Endothelial cell of umbilical vein (primary cell): ENCODE results near the gene CRISPLD2. TPM values are rescaled to one million over a fixed set of nuclear protein-coding genes. Genes with fewer than 3 reads are reported as not detected.

Source experiments
- BruUV-seq: library from RNA; stranded (reverse); fragments of 400-500 nt; replicated peaks from 2 replicates; lab custom pipeline; 2021; lab: Mats Ljungman, UMichigan
- CTCF ChIA-PET: fragments of 300-600, 350-600 bp; sonication (Branson Sonifier 250); formaldehyde crosslinking; loops from one replicate; lab custom pipeline; 2021; ENCODE audit warnings: antibody characterized with exemption, inconsistent platforms; lab: Charles Lee
- POLR2A ChIA-PET: fragments of 300-600, 350-600 bp; sonication (Branson Sonifier 250); formaldehyde crosslinking; loops from one replicate; lab custom pipeline; 2021; ENCODE audit warnings: antibody characterized with exemption, inconsistent platforms; lab: Charles Lee
- DNase-seq: peaks from one replicate; pipeline ENCODE4 v3.0.0-alpha.2; 2011; ENCODE audit warnings: low read depth, low spot score
- FAIRE-seq: peaks from 2 replicates; lab custom pipeline; 2011; peaks lifted over from hg19 to GRCh38; lab: Jason Lieb, UNC
- H2AFZ ChIP-seq: 2 replicates; pipeline ENCODE4 v1.6.0; 2012; ENCODE audit warnings: low read depth, low read length, control low read depth, inconsistent platforms
- H3K27ac ChIP-seq: 2 replicates; pipeline ENCODE4 v1.5.1; 2011; ENCODE audit warnings: low read depth, mild to moderate bottlenecking, control low read depth, low read length, moderate library complexity; ENCODE audit not compliant: insufficient read depth
- H3K27me3 ChIP-seq, 2 experiments: 2 replicates each; pipeline versions ENCODE4 v1.6.0 to v1.6.1; 2011; ENCODE audit warnings: low read length in 2 of 2, mixed read lengths in 1 of 2; ENCODE audit not compliant: control insufficient read depth in 2 of 2, insufficient read depth in 2 of 2
- H3K36me3 ChIP-seq, 2 experiments: 2 replicates in 1 of 2; 3 replicates in 1 of 2; pipeline ENCODE4 v1.5.1; 2011; ENCODE audit warnings: low read length in 2 of 2, mild to moderate bottlenecking in 1 of 2, moderate library complexity in 1 of 2; ENCODE audit not compliant: control insufficient read depth in 2 of 2, insufficient read depth in 2 of 2; ENCODE audit errors: extremely low read depth in 1 of 2
- H3K4me1 ChIP-seq: 3 replicates; pipeline ENCODE4 v1.5.1; 2011; ENCODE audit warnings: mild to moderate bottlenecking, low read length; ENCODE audit not compliant: control insufficient read depth, insufficient read depth; ENCODE audit errors: extremely low read depth
- H3K4me2 ChIP-seq: 2 replicates; pipeline ENCODE4 v1.6.1; 2011; ENCODE audit warnings: low read length, control low read depth, mixed read lengths; ENCODE audit not compliant: insufficient read depth
- H3K4me3 ChIP-seq, 3 experiments: fragments of 200-600 bp in 1 of 3; sonication (generic), shearing (Covaris generic) in 1 of 3; replicated peaks in 1 of 3; 2 replicates each; pipeline ENCODE4 v1.5.1; 2011 to 2016; ENCODE audit warnings: control low read depth in 3 of 3, low read length in 3 of 3, mild to moderate bottlenecking in 2 of 3, inconsistent platforms in 1 of 3, low read depth in 1 of 3, moderate library complexity in 1 of 3; ENCODE audit not compliant: insufficient read depth in 1 of 3
- H3K79me2 ChIP-seq: 2 replicates; pipeline ENCODE4 v1.6.0; 2012; ENCODE audit warnings: low read length, inconsistent platforms; ENCODE audit not compliant: control insufficient read depth, insufficient read depth
- H3K9ac ChIP-seq: replicated peaks from 2 replicates; pipeline ENCODE3; 2011; ENCODE audit warnings: low read length, control low read depth; ENCODE audit not compliant: insufficient read depth; ENCODE audit errors: extremely low read depth
- H3K9me1 ChIP-seq: replicated peaks from 3 replicates; pipeline ENCODE4 v1.6.0; 2011; ENCODE audit warnings: mild to moderate bottlenecking, low read length; ENCODE audit not compliant: control insufficient read depth, insufficient read depth; ENCODE audit errors: extremely low read depth
- H3K9me3 ChIP-seq: replicated peaks from 2 replicates; pipeline ENCODE4 v1.5.1; 2012; ENCODE audit warnings: low read length, inconsistent platforms; ENCODE audit not compliant: control insufficient read depth, insufficient read depth
- H4K20me1 ChIP-seq: replicated peaks from 2 replicates; pipeline ENCODE3; 2011; ENCODE audit warnings: mild to moderate bottlenecking, low read length; ENCODE audit not compliant: control insufficient read depth, insufficient read depth; ENCODE audit errors: extremely low read depth
- EZH2 ChIP-seq: IDR thresholded peaks from 2 replicates; pipeline ENCODE4 v1.6.1; 2012; ENCODE audit warnings: borderline replicate concordance, low read depth, mild to moderate bottlenecking, moderate library complexity, low read length, inconsistent platforms; ENCODE audit not compliant: severe bottlenecking
- FOS ChIP-seq: IDR thresholded peaks from 2 replicates; pipeline ENCODE4 v1.6.1; 2011; ENCODE audit warnings: mild to moderate bottlenecking, low read length, moderate library complexity, borderline replicate concordance; ENCODE audit not compliant: insufficient read depth
- GATA2 ChIP-seq: IDR thresholded peaks from 2 replicates; pipeline ENCODE4 v1.7.0; 2011; ENCODE audit warnings: low read depth, mild to moderate bottlenecking, moderate library complexity, mixed read lengths, low read length; ENCODE audit not compliant: insufficient read length, insufficient read depth
- JUN ChIP-seq: IDR thresholded peaks from 2 replicates; pipeline ENCODE4 v1.6.1; 2011; ENCODE audit warnings: borderline replicate concordance, low read depth; ENCODE audit not compliant: insufficient read length, insufficient read depth
- MAX ChIP-seq: IDR thresholded peaks from 2 replicates; pipeline ENCODE4 v1.6.1; 2011; ENCODE audit not compliant: insufficient read depth, insufficient read length
- MYC ChIP-seq: IDR thresholded peaks from one replicate; pipeline ENCODE4 v1.6.1; 2011; ENCODE audit warnings: mild to moderate bottlenecking, low read depth, low read length
- POLR2A ChIP-seq: IDR thresholded peaks from 2 replicates; pipeline ENCODE4 v1.6.1; 2012; ENCODE audit warnings: low read depth, mild to moderate bottlenecking, control low read depth, low read length
- POLR2AphosphoS5 ChIP-seq: IDR thresholded peaks from 2 replicates; pipeline ENCODE4 v1.6.1; 2012; ENCODE audit warnings: low read depth, mild to moderate bottlenecking, control low read depth, low read length, moderate library complexity; ENCODE audit not compliant: insufficient read depth
- dilution Hi-C: fragments of 300-500 bp; cut with MboI; formaldehyde crosslinking; loops from one replicate; pipeline ENCODE4 v1.15.0; 2019; ENCODE audit warnings: low sequenced_read_pairs; ENCODE audit not compliant: extremely low pct_ligation_motif_present
- intact Hi-C: fragments of 100-400 bp; cut with micrococcal nuclease; formaldehyde crosslinking; loops from one replicate; pipeline ENCODE4 v1.10.0; 2022
- polyA plus RNA-seq, 4 experiments: library from polyadenylated mRNA; depleted of rRNA in 3 of 4; stranded (reverse) in 3 of 4; unstranded in 1 of 4; fragments of >200 nt; gene quantifications; 2 replicates each; pipeline versions ENCODE4 v1.2.1 to v1.2.3, GENCODE V29; 2011 to 2012; ENCODE audit warnings: missing spikeins in 1 of 4
- total RNA-seq: library from RNA; stranded (reverse); gene quantifications from 2 replicates; pipeline ENCODE4 v1.2.3, GENCODE V29; 2021
- TF ChIP-seq, protein P1 (sequence below), 2 donors: IDR thresholded peaks; 1 replicate in 1 of 2; 2 replicates in 1 of 2; pipeline ENCODE4 v1.5.1; 2011; ENCODE audit warnings: low read length in 2 of 2, mild to moderate bottlenecking in 2 of 2, moderate library complexity in 2 of 2, control low read depth in 1 of 2, inconsistent platforms in 1 of 2, low read depth in 1 of 2; ENCODE audit not compliant: insufficient read depth in 1 of 2; ENCODE audit errors: extremely low read depth in 1 of 2

The CRISPLD2 gene
- total and polyA plus RNA-seq, 2 donors (not counting 3 experiments of a cell fraction or from before 2014, with no cell fraction given), result 0.14 to 0.73 TPM

DNA sequence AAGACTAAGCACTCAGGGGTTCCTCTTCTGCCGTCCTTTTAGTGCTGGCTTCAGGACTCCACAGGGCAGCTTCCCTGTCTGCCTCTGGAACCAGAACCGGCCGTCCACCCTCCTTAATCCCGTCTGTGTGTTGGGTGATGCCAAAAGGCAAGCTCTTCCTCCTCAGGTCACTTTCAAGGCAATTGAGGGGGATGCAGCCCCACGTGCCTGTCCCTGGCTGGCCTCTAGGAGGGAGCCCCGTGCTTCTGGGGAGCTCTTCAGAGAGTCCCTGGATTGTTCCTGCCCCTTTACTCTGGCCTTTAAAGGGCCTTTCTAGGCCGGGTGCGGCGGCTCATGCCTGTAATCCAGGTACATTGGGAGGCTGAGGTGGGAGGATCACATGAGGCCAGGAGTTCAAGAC lies 77.1 kb downstream of the CRISPLD2 start:
- dilution Hi-C loops, result no loop called here
- Histone ChIP-seq H3K27ac (no peak overlapping the region), H4K20me1 (no peaks in the 10 kb centered on the region), H3K27me3 (peaks cover 0 to 2% of the 10 kb centered on the region in 2 experiments), H3K4me3 (no peak overlapping the region), H3K4me1 (no peaks in the 10 kb centered on the region), H2AFZ (no peak overlapping the region), H3K9me3 (no peaks in the 10 kb centered on the region), H3K4me2 (no peak overlapping the region), H3K79me2 (no peaks in the 10 kb centered on the region), H3K36me3 (no peaks in the 10 kb centered on the region), H3K9me1 (no peaks in the 10 kb centered on the region), H3K9ac (no peak overlapping the region)
- TF ChIP-seq GATA2, result no peak
- TF ChIP-seq, protein P1, sequence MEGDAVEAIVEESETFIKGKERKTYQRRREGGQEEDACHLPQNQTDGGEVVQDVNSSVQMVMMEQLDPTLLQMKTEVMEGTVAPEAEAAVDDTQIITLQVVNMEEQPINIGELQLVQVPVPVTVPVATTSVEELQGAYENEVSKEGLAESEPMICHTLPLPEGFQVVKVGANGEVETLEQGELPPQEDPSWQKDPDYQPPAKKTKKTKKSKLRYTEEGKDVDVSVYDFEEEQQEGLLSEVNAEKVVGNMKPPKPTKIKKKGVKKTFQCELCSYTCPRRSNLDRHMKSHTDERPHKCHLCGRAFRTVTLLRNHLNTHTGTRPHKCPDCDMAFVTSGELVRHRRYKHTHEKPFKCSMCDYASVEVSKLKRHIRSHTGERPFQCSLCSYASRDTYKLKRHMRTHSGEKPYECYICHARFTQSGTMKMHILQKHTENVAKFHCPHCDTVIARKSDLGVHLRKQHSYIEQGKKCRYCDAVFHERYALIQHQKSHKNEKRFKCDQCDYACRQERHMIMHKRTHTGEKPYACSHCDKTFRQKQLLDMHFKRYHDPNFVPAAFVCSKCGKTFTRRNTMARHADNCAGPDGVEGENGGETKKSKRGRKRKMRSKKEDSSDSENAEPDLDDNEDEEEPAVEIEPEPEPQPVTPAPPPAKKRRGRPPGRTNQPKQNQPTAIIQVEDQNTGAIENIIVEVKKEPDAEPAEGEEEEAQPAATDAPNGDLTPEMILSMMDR (IDR thresholded peaks at IDR 0.05; ENCODE audit: extremely low read depth in 1 of 2, insufficient read depth in 1 of 2, low read depth in 1 of 2, low read length in 2 of 2), result no peak
- no peak for TF ChIP-seq POLR2AphosphoS5
- TF ChIP-seq POLR2A, result no peak
- TF ChIP-seq FOS, result no peak
- no peak for TF ChIP-seq JUN
- TF ChIP-seq MAX, result no peak
- no peak for TF ChIP-seq MYC
- no peak for TF ChIP-seq EZH2
- intact Hi-C loops, result no loop called here
- ChIA-PET POLR2A (no interaction called here), CTCF (interaction anchor here (0.7 to 1.5 kb wide), 2 partner anchors 12 to 138 kb away, joined by 3 to 4 read pairs; no protein-coding TSS in a partner anchor)
- no peak for FAIRE-seq
- no peak for DNase-seq
- no TSS peak for BruUV-seq
